DOHH2 (cell line): ENCODE data around the gene SLMAP.

Experiments used
- CTCF ChIP-seq: fragments of 200-600 bp; sonication (generic); IDR thresholded peaks from one replicate; pipeline ENCODE4 v1.5.1; 2014; ENCODE audit warnings: antibody characterized with exemption, mild to moderate bottlenecking, low read depth, low read length; ENCODE audit not compliant: poor library complexity, severe bottlenecking
- EZH2phosphoT487 ChIP-seq: fragments of 200-600 bp; sonication (generic); IDR thresholded peaks from 2 replicates; pipeline ENCODE4 v1.6.1; 2017; ENCODE audit warnings: borderline replicate concordance, mild to moderate bottlenecking, antibody characterized with exemption, low read length, moderate library complexity, mixed read lengths

- TF ChIP-seq CTCF, result no peak
- no peak for TF ChIP-seq EZH2phosphoT487
Measured at GRCh38 chr3:57805266-57805665, 49.2 kb downstream of the SLMAP start.
